Omental fat pad (tissue), 4 donors: Measurements from ENCODE around the gene TLR4. TPM values are rescaled to one million over a fixed set of nuclear protein-coding genes. Genes with fewer than 3 reads are reported as not detected.

ENCODE experiments used
- ATAC-seq: fragments of 150-250 bp; one replicate; pipeline ENCODE4 v1.9.1; 2016; ENCODE audit warnings: mild to moderate bottlenecking, moderate library complexity; ENCODE audit not compliant: low FRiP score
- DNase-seq: peaks from one replicate; pipeline ENCODE4 v3.0.0-alpha.2; 2019; ENCODE audit warnings: low spot score
- total RNA-seq, 4 donors: library from RNA; depleted of rRNA; stranded (reverse); fragments of >200 nt; gene quantifications; one replicate each; pipeline ENCODE4 v1.1.0, GENCODE V29; 2016
- TF ChIP-seq, protein P1 (sequence below), 3 donors: fragments of 450-650 bp; IDR thresholded peaks; one replicate each; pipeline ENCODE4 v1.5.1; 2016 to 2017; ENCODE audit warnings: antibody characterized with exemption in 3 of 3, mild to moderate bottlenecking in 3 of 3, moderate library complexity in 2 of 3

TLR4 gene
- total RNA-seq, 4 donors from 2014 or later: 89.1 to 129 (median 107) TPM

DNA sequence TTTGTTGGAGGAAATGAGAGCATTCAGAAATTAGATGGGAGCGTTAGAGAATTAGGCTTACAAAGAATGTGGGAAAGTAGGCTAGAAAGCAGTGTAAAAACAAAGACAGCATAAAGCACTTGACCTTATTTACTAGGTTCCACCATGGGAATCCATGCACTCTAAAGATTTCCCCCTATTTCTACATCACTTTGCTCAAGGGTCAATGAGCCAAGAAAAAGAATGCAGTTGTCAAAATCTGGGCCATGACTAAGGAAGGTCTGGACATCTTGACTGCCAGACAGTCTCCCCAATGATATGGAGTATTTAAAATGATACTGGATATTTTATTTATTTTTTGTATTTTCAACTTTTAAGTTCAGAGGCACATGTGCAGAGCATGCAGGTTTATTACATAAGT is 3.4 kb downstream of the TLR4 start:
- TF ChIP-seq, protein P1, sequence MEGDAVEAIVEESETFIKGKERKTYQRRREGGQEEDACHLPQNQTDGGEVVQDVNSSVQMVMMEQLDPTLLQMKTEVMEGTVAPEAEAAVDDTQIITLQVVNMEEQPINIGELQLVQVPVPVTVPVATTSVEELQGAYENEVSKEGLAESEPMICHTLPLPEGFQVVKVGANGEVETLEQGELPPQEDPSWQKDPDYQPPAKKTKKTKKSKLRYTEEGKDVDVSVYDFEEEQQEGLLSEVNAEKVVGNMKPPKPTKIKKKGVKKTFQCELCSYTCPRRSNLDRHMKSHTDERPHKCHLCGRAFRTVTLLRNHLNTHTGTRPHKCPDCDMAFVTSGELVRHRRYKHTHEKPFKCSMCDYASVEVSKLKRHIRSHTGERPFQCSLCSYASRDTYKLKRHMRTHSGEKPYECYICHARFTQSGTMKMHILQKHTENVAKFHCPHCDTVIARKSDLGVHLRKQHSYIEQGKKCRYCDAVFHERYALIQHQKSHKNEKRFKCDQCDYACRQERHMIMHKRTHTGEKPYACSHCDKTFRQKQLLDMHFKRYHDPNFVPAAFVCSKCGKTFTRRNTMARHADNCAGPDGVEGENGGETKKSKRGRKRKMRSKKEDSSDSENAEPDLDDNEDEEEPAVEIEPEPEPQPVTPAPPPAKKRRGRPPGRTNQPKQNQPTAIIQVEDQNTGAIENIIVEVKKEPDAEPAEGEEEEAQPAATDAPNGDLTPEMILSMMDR (IDR thresholded peaks at IDR 0.05): no peak
- ATAC-seq: no peak

DNA sequence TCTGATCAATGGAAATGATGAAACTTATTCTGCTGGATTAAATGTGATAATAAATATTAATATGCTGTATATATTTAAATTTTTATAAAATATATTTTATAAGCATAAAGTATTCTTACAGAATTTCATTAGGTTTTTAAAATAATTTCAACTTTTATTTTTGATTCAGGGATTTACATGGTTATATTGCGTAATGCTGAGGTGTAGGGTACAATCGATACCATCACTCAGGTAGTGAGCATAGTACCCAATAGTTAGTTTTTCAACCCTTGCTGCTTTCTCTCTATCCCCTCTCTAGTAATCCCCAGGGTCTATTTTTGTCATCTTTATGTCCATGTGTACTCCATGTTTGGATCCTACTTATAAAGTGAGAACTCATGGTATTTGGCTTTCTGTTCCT is 5.7 kb downstream of the TLR4 start:
- ATAC-seq (no peak), DNase-seq (no peak)
- TF ChIP-seq, protein P1 (IDR thresholded peaks at IDR 0.05): no peak

More for the DNA sequence above, 3.4 kb downstream of the TLR4 start:
- no peak for DNase-seq

DNA sequence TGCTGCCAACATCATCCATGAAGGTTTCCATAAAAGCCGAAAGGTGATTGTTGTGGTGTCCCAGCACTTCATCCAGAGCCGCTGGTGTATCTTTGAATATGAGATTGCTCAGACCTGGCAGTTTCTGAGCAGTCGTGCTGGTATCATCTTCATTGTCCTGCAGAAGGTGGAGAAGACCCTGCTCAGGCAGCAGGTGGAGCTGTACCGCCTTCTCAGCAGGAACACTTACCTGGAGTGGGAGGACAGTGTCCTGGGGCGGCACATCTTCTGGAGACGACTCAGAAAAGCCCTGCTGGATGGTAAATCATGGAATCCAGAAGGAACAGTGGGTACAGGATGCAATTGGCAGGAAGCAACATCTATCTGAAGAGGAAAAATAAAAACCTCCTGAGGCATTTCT is 10.1 kb downstream of the TLR4 start:
- DNase-seq (no peak), ATAC-seq (no peak)
- TF ChIP-seq, protein P1 (IDR thresholded peaks at IDR 0.05): no peak

DNA sequence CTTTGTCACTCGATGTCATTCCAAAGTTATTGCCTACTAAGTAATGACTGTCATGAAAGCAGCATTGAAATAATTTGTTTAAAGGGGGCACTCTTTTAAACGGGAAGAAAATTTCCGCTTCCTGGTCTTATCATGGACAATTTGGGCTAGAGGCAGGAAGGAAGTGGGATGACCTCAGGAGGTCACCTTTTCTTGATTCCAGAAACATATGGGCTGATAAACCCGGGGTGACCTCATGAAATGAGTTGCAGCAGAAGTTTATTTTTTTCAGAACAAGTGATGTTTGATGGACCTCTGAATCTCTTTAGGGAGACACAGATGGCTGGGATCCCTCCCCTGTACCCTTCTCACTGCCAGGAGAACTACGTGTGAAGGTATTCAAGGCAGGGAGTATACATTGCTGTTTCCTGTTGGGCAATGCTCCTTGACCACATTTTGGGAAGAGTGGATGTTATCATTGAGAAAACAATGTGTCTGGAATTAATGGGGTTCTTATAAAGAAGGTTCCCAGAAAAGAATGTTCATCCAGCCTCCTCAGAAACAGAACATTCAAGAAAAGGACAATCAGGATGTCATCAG is 11.3 kb downstream of the TLR4 start:
- ATAC-seq: no peak
- TF ChIP-seq, protein P1 (IDR thresholded peaks at IDR 0.05): no peak
- DNase-seq: no peak

DNA sequence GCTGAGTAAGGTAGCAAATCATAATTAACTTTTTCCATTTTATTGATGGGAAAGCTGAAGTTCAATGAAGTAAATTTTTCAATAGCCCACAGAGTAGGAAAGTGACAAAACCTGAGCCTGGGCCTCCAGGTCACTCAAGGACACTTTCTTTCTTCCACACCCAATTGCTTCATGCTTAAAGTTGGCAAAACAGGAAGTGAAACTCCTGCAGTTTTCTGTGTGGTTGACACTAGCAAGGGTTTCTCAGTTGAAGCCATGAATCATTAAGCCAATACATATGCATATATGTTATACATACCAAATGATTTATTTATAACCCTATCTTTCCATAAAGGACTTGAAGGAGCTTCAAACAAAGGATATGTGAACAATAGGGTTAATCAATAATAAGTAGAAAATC is 13.9 kb downstream of the TLR4 start:
- TF ChIP-seq, protein P1 (IDR thresholded peaks at IDR 0.05): no peak
- ATAC-seq: no peak
- no peak for DNase-seq

DNA sequence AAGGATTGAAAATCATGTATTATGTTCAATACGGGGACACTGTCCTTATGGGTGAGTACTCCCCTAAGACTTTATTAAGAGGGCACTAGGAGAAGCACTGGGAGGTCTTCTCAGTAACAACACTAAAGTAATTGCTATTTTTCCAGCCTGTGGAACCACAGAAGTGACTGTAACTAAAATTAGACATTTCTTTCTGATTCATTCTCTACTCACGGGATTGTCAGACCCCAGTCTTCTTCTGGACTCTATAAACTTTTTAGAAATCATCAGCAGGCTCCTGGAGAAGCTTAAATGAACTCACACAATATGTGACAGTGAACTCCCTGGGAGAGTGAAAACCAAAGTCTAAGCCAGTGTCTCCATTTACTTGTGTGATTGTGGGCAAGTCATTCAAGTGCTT is 14.5 kb downstream of the TLR4 start:
- TF ChIP-seq, protein P1 (IDR thresholded peaks at IDR 0.05): no peak
- DNase-seq: no peak
- ATAC-seq: no peak

DNA sequence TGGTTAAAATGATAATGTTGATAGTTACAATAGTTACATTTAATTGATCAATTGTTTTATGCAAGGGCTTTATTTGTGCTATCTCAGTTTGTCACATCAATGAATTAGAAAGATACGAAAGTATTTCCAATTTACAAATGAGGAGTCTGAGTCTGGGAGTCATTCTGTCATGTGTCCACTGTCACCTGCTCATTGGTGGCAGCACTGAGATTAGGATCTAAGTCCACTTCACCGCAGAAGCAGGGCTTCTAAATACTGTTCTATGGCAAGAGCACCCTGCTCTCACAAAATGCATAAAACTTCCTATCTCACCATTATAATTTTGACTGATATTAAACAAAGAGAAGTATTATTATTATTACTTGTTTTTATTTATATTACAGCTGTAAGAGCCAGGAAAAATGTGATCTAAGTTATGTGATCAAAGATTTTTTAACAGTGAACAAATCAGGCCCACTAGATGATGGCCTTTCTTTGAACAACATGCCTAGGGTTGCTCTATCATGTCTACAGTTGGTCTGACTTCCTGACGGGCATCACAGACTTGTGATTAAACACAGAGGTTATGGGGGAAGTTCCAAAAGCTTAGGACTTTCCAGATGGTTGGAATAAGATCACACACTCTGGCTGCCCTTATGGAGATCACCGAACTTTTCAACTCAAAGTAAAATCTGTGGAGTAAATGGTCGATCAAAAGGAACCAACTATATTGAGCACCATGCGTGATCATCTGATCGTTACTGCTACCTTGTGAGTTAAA is 15.1 kb downstream of the TLR4 start:
- ATAC-seq: no peak
- TF ChIP-seq, protein P1 (IDR thresholded peaks at IDR 0.05): no peak
- no peak for DNase-seq
